ENCODE results near the gene GET3.

Gene GET3

GRCh38 chr19:12692960-12693359, 44.3 kb upstream of the GET3 start:
- H3F3A ChIP-seq (ENCODE audit: insufficient read depth, low read length): peaks cover 15% of the 10 kb centered on the region
- TF ChIP-seq CTCF (IDR thresholded peaks at IDR 0.05; ENCODE audit: low read length): no peak
- no peak for TF ChIP-seq EZH2 (optimal IDR thresholded peaks at IDR 0.05; ENCODE audit: low read depth, low read length)
- no peak for TF ChIP-seq EZH2phosphoT487 (IDR thresholded peaks at IDR 0.05; ENCODE audit: low read length)
- H4K20me1 ChIP-seq (ENCODE audit: insufficient read depth, low read length): no peaks in the 10 kb centered on the region
- no peak overlapping the region for H2AFZ ChIP-seq (ENCODE audit: low read length)
- H3K27me3 ChIP-seq (replicated peaks; ENCODE audit: insufficient read depth, low read length): no peaks in the 10 kb centered on the region
- no peak overlapping the region for H3K4me3 ChIP-seq (ENCODE audit: low read length)
- no peaks in the 10 kb centered on the region for H3K9me2 ChIP-seq (replicated peaks; ENCODE audit: insufficient read depth, low read length)
- H3K4me2 ChIP-seq (ENCODE audit: low read depth, low read length): no peak overlapping the region
- H3K27ac ChIP-seq (ENCODE audit: low read length): no peak overlapping the region
- peaks cover 7% of the 10 kb centered on the region; the same call in 1 of the 2 replicates for H3K79me2 ChIP-seq (ENCODE audit: low read length)
- no peaks in the 10 kb centered on the region for H3K9me3 ChIP-seq (replicated peaks; ENCODE audit: insufficient read depth, low read length)
- no peak for DNase-seq
- peaks cover 8% of the 10 kb centered on the region; the same call in 1 of the 2 replicates for H3K4me1 ChIP-seq (ENCODE audit: low read length)
- no peak overlapping the region for H3K9ac ChIP-seq (ENCODE audit: low read length)
- H3K36me3 ChIP-seq (replicated peaks; ENCODE audit: insufficient read depth, low read length): no peaks in the 10 kb centered on the region

- H3K4me1 ChIP-seq (ENCODE audit: low read length): peaks cover 8% of the 10 kb centered on the region; the same call in 1 of the 2 replicates
- no peaks in the 10 kb centered on the region for H3K9me3 ChIP-seq (replicated peaks; ENCODE audit: insufficient read depth, low read length)
- no peaks in the 10 kb centered on the region for H3K27me3 ChIP-seq (replicated peaks; ENCODE audit: insufficient read depth, low read length)
- peaks cover 7% of the 10 kb centered on the region; the same call in 1 of the 2 replicates for H3K79me2 ChIP-seq (ENCODE audit: low read length)
- no peaks in the 10 kb centered on the region for H3K9me2 ChIP-seq (replicated peaks; ENCODE audit: insufficient read depth, low read length)
- peaks cover 17% of the 10 kb centered on the region for H3F3A ChIP-seq (ENCODE audit: insufficient read depth, low read length)
- H3K36me3 ChIP-seq (replicated peaks; ENCODE audit: insufficient read depth, low read length): no peaks in the 10 kb centered on the region
- no peak overlapping the region for H2AFZ ChIP-seq (ENCODE audit: low read length)
- H3K4me3 ChIP-seq (ENCODE audit: low read length): no peak overlapping the region
- H3K4me2 ChIP-seq (ENCODE audit: low read depth, low read length): no peak overlapping the region
- TF ChIP-seq CTCF (IDR thresholded peaks at IDR 0.05; ENCODE audit: low read length) (no peak), EZH2phosphoT487 (IDR thresholded peaks at IDR 0.05; ENCODE audit: low read length) (no peak), EZH2 (optimal IDR thresholded peaks at IDR 0.05; ENCODE audit: low read depth, low read length) (no peak)
- no peak for DNase-seq
- no peak overlapping the region for H3K9ac ChIP-seq (ENCODE audit: low read length)
- no peaks in the 10 kb centered on the region for H4K20me1 ChIP-seq (ENCODE audit: insufficient read depth, low read length)
- H3K27ac ChIP-seq (ENCODE audit: low read length): no peak overlapping the region
These were observed 42.7 kb upstream of the GET3 start for GRCh38 chr19:12694641-12695040.

- no peak overlapping the region for H3K4me3 ChIP-seq (ENCODE audit: low read length)
These were observed 42.2 kb upstream of the GET3 start for GRCh38 chr19:12695096-12695495.

More at GRCh38 chr19:12695096-12695495, 42.2 kb upstream of the GET3 start:
- Histone ChIP-seq H3K4me1 (ENCODE audit: low read length) (peaks cover 8% of the 10 kb centered on the region; the same call in 1 of the 2 replicates), H3K9me2 (replicated peaks; ENCODE audit: insufficient read depth, low read length) (no peaks in the 10 kb centered on the region), H3K27me3 (replicated peaks; ENCODE audit: insufficient read depth, low read length) (no peaks in the 10 kb centered on the region), H4K20me1 (ENCODE audit: insufficient read depth, low read length) (no peaks in the 10 kb centered on the region), H3F3A (ENCODE audit: insufficient read depth, low read length) (peaks cover 17% of the 10 kb centered on the region), H3K27ac (ENCODE audit: low read length) (no peak overlapping the region), H3K9ac (ENCODE audit: low read length) (no peak overlapping the region; the same call in 1 of the 2 replicates), H3K9me3 (replicated peaks; ENCODE audit: insufficient read depth, low read length) (no peaks in the 10 kb centered on the region), H3K79me2 (ENCODE audit: low read length) (peaks cover 7% of the 10 kb centered on the region; the same call in 1 of the 2 replicates), H3K4me2 (ENCODE audit: low read depth, low read length) (0 out of 2 replicates have a peak overlapping the region, but pooled peaks have one; percentile 91), H2AFZ (ENCODE audit: low read length) (no peak overlapping the region), H3K36me3 (replicated peaks; ENCODE audit: insufficient read depth, low read length) (no peaks in the 10 kb centered on the region)
- DNase-seq: no peak
- no peak for TF ChIP-seq CTCF (IDR thresholded peaks at IDR 0.05; ENCODE audit: low read length)
- TF ChIP-seq EZH2phosphoT487 (IDR thresholded peaks at IDR 0.05; ENCODE audit: low read length): no peak
- TF ChIP-seq EZH2 (optimal IDR thresholded peaks at IDR 0.05; ENCODE audit: low read depth, low read length): no peak

Data from MM.1S (cell line).